ENCODE results near the gene GLYR1. TPM values are rescaled to one million over a fixed set of nuclear protein-coding genes. Genes with fewer than 3 reads are reported as not detected.
"Not testable (repeated sequence)": the region's sequence is repeated elsewhere in the genome, so short reads cannot be mapped to it uniquely, and the experiment has no call there.

Gene GLYR1
- 10 to 100 TPM; 53.3 to 74.1 (median 66.8) TPM for total RNA-seq
- 10 to 100 TPM; 28.6 to 64.5 (median 32.3) TPM for polyA plus RNA-seq
- long read RNA-seq, donor 1, transcript GLYR1-201 (16 exons, 3,772 nt) = major isoform, 6 of 43 reads
- long read RNA-seq, donor 1, partial matches to known transcripts = 7 of 43 reads
- long read RNA-seq, donor 1, other reads (novel, unspliced or antisense) = 27 of 43 reads
- long read RNA-seq, donor 2, transcript GLYR1-201 (16 exons, 3,772 nt) = major isoform, 9 of 64 reads
- long read RNA-seq, donor 2, partial matches to known transcripts = 12 of 64 reads
- long read RNA-seq, donor 2, other reads (novel, unspliced or antisense) = 39 of 64 reads

DNA sequence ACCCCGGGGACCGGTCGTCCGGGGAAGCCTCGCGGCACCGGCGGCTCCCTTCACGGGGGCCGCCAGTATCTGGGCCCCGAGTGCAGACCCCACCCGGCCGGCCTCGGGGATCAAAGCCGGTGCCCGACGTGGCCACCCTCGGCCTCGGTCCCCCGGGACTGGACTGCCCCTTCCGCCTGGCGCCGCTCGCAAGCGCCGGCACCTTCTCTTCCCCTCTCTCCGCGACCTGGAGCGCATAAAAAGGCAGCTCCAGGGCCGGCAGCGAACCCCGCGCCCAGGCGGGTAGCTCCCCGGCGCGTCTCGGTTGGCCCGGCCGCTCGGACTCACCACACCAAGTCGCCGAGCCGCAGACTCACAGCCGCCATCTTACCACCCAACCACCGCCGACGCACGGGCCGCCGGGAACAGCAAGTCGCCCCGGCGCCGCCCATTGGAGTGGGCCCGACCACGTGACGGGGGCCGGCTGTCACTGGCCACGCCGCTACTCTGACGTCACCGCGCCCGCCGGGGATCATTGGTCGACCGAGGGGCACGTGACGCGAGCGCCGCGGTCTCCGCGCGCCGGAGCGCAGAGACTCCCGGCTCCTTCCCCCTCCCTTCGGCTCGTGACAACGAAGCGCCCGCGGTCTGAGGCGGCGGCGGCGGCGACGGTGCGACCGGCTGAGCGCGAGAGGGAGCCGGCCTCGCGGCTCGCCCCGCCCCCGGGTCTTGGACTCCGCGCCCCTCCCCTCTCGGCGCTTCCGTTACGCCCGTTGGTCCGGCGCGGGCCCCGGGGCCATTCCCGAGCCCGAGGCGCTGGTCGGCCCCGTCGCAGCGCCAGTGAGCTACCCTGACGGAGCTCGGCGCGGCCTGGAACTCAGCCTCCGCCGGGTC, at the start of gene GLYR1, which contains the start of gene UBN1:
TSS of gene GLYR1 (minus strand) at position 388 of the 873 bp plus-strand sequence. CDS start at position 365, 23 bp downstream.
TSS of gene UBN1 (plus strand) at position 581 of the 873 bp plus-strand sequence. CDS start 5,437 bp downstream, outside the sequence.
- ATAC-seq = peak; percentile 95 to 96 (median 96)

DNA sequence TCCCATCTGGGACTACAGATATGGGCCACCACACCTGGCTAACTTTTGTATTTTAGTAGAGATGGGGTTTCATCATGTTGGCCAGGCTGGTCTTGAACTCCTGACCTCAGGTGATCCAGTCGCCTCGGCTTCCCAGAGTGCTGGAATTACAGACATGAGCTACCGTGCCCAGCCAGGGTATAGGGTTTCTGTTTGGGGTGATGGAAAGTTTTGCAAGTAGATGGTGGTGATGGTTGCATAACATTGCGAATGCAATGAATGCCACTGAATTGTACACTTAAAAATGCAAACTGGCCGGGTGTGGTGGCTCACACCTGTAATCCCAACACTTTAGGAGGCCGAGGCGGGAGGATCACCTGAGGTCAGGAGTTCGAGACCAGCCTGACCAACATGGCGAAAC, 49.7 kb upstream of the GLYR1 start:
- H3K4me3 ChIP-seq; H3K36me3 ChIP-seq (ENCODE audit: insufficient read depth in 1 of 2, low read depth in 1 of 2); DNase-seq; H3K4me1 ChIP-seq; intact Hi-C loops (cut with DNase I); ATAC-seq; H3K27ac ChIP-seq; H3K27me3 ChIP-seq (ENCODE audit: insufficient read depth in 3 of 3, low read length in 2 of 3); H3K9me3 ChIP-seq: not testable (repeated sequence)
- 49 to 61% (median 52%) methylated on average over 9 of the region's 9 CpGs for WGBS, 3 donors

More for the DNA sequence above, at the start of gene GLYR1, which contains the start of gene UBN1:
- TF ChIP-seq, protein P1, sequence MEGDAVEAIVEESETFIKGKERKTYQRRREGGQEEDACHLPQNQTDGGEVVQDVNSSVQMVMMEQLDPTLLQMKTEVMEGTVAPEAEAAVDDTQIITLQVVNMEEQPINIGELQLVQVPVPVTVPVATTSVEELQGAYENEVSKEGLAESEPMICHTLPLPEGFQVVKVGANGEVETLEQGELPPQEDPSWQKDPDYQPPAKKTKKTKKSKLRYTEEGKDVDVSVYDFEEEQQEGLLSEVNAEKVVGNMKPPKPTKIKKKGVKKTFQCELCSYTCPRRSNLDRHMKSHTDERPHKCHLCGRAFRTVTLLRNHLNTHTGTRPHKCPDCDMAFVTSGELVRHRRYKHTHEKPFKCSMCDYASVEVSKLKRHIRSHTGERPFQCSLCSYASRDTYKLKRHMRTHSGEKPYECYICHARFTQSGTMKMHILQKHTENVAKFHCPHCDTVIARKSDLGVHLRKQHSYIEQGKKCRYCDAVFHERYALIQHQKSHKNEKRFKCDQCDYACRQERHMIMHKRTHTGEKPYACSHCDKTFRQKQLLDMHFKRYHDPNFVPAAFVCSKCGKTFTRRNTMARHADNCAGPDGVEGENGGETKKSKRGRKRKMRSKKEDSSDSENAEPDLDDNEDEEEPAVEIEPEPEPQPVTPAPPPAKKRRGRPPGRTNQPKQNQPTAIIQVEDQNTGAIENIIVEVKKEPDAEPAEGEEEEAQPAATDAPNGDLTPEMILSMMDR (IDR thresholded peaks at IDR 0.05) = no peak
- Histone ChIP-seq H3K9me3 (no peaks in the 10 kb centered on the region), H3K27me3 (ENCODE audit: insufficient read depth in 3 of 3, low read length in 2 of 3) (no peaks in the 10 kb centered on the region), H3K27ac (peak within 1 kb of the TSS; percentile 99), H3K4me3 (peak within 1 kb of the TSS; percentile 98), H3K36me3 (ENCODE audit: insufficient read depth in 1 of 2, low read depth in 1 of 2) (peaks cover 2 to 41% of the 10 kb centered on the region in 2 donors), H3K4me1 (peaks cover 56% of the 10 kb centered on the region)
- intact Hi-C loops (cut with DNase I) = loop anchor here (5.0 to 10.0 kb wide), 2 partner anchors 82 to 110 kb away; partner anchors contain the start of genes SEC14L5 (in 1 of the 2) and ZNF500 (in 1 of the 2)
- peak; percentile 100 for DNase-seq
- WGBS, 3 donors = 0 to 1% (median 0%) methylated on average over 75 to 126 of the region's 126 CpGs

DNA sequence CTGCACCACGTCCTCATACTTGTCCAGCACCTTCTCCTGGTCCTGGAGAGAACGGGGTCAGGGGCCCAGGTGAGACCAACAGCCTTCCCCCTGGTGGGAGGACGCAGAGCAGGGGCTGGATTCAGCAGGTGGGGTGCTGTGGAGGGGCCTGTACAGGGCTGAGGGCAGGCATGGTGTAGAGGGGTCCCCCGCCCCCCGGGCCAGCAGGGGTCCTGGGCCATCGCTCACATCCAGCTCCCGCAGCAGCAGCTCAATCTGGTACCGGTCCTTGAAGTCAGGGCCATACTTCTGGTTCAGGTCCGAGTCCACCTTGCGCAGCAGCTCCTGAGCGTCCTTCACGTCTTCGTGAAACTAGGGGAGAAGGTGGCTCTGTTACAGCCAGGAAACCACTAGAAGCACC, 48.3 kb upstream of the GLYR1 start:
- Histone ChIP-seq H3K36me3 (ENCODE audit: insufficient read depth in 1 of 2, low read depth in 1 of 2) (peaks cover 0 to 14% of the 10 kb centered on the region in 2 donors), H3K27ac (no peak overlapping the region), H3K9me3 (no peaks in the 10 kb centered on the region), H3K4me1 (no peaks in the 10 kb centered on the region), H3K4me3 (no peak overlapping the region), H3K27me3 (ENCODE audit: insufficient read depth in 3 of 3, low read length in 2 of 3) (no peaks in the 10 kb centered on the region)
- DNase-seq (no peak), ATAC-seq (no peak)
- WGBS, 3 donors = 88 to 92% (median 90%) methylated on average over 10 to 13 of the region's 13 CpGs
- TF ChIP-seq, protein P1 (IDR thresholded peaks at IDR 0.05) = no peak
- intact Hi-C loops (cut with DNase I) = no loop called here

DNA sequence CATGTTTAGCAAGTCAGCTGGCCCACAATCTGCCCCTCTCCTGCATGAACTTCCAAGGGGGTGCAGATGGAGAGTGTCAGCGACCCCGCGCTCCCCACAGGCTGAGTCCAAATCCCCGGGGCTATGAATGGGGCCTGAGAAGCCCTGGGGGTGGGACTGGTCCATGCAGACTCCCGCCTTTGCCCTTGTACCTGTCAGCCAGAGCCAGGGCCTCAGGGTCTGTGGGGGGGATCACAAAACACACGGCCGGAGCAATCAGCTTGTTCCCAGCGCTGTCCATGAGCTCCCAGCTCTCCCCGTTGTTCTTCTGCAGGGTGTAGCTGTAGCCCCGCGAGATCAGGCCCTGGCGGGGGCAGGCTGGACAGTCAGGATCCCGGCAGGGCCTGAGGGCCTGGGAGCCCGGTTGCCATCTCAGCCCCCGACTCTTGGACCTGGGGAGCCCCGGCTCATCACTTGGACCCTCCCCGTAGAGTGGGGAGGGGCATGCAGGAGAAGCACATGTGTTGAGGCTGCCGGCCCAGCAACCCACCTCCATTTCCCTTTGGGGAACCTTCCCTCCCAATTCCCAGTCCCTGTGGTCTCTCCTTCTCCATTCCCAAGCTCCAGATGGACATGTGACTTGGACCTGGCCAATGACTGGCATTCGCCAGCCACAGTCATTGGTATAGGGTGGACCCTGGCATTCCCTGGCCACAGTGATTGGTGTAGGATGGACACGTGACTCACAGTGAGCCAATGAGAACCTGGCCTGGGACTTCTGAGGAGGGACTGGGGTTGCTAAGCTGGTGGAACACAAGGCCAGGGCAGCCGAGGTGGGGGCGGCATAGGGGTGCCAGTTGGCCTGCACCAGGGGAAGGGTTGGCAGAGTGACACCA, 47.4 kb upstream of the GLYR1 start:
- DNase-seq = no peak
- intact Hi-C loops (cut with DNase I) = no loop called here
- Histone ChIP-seq H3K27me3 (ENCODE audit: insufficient read depth in 3 of 3, low read length in 2 of 3) (no peaks in the 10 kb centered on the region), H3K9me3 (no peaks in the 10 kb centered on the region), H3K36me3 (ENCODE audit: insufficient read depth in 1 of 2, low read depth in 1 of 2) (peaks cover 0 to 22% of the 10 kb centered on the region in 2 donors), H3K4me1 (no peaks in the 10 kb centered on the region), H3K4me3 (no peak overlapping the region), H3K27ac (no peak overlapping the region)
- TF ChIP-seq, protein P1 (IDR thresholded peaks at IDR 0.05) = no peak
- no peak for ATAC-seq
- WGBS, 3 donors = 85 to 90% (median 87%) methylated on average over 19 to 22 of the region's 22 CpGs

All from psoas muscle (tissue), 8 donors.